GM21367 (cell line): ENCODE results near the gene TNFSF13.

Experiments used
- ATAC-seq: cut with Tn5 transposase; IDR thresholded peaks from one replicate; pipeline ENCODE4 v1.9.1; 2021; ENCODE audit not compliant: unreplicated experiment

The TNFSF13 gene

DNA sequence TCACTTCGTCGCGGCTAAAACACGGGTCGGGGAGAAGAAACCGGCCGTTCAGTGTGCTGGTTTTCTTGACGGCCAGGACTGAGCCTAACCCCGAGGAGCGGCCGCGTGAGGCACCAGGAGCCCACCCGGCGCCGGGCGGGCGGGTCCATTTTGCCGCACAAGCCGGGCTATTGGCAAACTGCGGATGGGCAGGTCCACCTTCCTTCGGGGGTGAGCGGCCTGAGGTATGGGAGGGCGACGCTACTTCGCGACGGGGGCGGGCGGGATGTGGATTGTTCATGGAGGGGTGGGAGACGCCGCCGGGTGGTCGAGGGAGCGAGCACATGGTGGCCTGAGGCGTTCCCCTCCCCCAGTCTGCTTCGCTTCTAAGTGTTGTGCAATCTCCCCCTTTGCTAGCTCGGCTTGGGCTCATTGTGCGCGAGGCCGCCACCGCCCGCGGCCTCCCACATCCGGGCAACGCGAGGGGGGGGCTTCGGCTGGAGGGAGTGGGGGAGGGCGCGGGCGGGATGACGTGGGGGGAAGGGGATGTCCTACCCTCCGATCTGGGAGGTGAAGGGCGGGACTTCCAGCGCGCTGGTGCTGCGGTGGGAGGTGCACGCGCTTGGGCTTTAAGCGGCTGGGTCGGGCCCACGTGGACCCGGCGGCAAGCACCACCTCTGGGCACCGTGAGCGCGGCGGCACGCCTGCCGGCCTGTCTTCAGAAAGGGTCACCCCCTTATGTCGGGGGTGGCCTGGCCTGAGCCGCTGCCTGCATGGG is 15.0 kb downstream of the TNFSF13 start:
- no peak for ATAC-seq

DNA sequence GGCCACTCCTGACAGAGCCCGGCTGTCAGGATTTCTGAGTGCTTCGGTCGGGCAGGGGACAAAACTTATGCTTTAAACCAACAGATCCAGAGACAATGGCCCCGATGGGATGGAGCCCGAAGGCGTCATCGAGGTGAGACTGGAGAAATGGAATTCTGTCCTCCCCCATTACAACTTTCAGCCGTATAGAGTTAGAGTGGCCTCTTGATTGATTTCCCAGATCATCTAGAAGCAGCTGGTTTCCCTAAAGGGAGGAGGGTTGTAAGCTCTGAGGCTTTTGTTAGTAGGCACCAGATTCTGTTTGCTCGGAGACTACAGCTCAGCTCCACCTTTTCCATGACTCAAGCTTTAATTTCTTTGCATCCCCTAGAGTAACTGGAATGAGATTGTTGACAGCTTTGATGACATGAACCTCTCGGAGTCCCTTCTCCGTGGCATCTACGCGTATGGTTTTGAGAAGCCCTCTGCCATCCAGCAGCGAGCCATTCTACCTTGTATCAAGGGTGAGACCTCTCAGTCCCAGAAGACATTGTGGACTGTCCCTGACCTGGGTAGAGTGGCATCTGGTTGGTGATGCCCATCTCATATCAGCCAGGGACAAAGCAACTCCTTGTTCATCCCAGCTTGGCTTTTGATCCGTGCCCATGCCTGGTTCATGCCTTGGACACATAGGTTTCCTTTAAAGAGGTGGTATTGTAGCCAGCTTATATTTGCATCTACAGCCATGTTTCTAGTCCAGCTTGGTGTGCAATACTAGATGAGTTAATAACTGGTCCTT is 15.8 kb downstream of the TNFSF13 start:
- no peak for ATAC-seq

DNA sequence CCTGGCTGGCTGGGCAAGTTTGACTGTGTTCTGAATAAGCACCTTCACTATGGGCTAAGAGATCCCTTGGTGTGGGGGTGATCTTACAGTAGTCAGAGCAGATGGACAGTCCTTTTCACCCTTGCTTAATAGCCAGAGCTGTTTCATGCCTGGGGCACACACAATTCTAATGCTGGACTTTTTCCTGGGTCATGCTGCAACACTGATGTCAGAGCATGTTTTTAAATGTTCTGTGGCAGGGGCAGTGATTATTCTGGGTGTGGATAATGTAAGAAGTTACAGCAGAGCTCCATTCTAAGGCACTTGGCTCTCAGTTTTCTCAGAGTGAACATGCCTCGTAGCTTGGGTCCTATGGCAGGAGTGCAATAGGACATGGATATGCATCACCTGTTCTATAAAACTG is 16.9 kb downstream of the TNFSF13 start:
- ATAC-seq = no peak

- no peak for ATAC-seq
Measured at GRCh38 chr17:7575959-7576358, 17.4 kb downstream of the TNFSF13 start.

DNA sequence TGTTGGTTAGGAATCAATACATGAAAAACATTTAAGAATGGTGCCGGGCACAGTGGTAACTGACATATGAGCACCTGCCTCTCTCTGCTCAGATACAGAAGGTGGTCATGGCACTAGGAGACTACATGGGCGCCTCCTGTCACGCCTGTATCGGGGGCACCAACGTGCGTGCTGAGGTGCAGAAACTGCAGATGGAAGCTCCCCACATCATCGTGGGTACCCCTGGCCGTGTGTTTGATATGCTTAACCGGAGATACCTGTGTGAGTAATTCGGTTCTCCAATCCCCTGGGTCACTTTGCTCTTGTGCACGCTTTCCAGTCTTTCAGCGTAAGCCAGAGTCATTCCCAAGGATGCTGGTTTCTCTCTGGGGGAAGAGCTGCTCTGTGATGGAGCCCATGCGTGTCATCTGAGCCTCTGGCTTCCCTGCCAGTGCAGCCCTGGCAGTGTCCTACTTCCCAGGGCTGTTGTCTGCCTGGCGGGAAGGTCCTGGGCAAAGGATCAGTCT is 17.9 kb downstream of the TNFSF13 start:
- ATAC-seq = no peak

GRCh38 chr17:7577327-7578199 is 19.0 kb downstream of the TNFSF13 start:
- ATAC-seq = no peak

DNA sequence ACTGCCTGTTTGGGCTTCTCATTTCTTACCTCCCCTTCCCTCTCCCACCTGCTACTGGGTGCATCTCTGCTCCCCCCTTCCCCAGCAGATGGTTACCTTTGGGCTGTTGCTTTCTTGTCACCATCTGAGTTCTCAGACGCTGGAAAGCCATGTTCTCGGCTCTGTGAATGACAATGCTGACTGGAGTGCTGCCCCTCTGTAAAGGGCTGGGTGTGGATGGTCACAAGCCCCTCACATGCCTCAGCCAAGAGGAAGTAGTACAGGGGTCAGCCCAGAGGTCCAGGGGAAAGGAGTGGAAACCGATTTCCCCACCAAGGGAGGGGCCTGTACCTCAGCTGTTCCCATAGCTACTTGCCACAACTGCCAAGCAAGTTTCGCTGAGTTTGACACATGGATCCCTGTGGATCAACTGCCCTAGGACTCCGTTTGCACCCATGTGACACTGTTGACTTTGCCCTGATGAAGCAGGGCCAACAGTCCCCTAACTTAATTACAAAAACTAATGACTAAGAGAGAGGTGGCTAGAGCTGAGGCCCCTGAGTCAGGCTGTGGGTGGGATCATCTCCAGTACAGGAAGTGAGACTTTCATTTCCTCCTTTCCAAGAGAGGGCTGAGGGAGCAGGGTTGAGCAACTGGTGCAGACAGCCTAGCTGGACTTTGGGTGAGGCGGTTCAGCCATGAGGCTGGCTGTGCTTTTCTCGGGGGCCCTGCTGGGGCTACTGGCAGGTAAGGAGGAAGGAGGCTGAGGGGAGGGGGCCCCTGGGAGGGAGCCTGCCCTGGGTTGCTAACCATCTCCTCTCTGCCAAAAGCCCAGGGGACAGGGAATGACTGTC is 20.7 kb downstream of the TNFSF13 start, which contains the start of gene CD68:
TSS of gene CD68 (plus strand) at position 638 of the 833 bp plus-strand sequence. CDS start at position 678, 40 bp downstream.
- ATAC-seq = peak; percentile 29

- ATAC-seq = no peak
Measured at GRCh38 chr17:7579834-7580603, 21.5 kb downstream of the TNFSF13 start.

GRCh38 chr17:7580604-7581575 is 22.3 kb downstream of the TNFSF13 start:
- ATAC-seq = no peak

- no peak for ATAC-seq
Measured at GRCh38 chr17:7582396-7583252, 24.1 kb downstream of the TNFSF13 start.

DNA sequence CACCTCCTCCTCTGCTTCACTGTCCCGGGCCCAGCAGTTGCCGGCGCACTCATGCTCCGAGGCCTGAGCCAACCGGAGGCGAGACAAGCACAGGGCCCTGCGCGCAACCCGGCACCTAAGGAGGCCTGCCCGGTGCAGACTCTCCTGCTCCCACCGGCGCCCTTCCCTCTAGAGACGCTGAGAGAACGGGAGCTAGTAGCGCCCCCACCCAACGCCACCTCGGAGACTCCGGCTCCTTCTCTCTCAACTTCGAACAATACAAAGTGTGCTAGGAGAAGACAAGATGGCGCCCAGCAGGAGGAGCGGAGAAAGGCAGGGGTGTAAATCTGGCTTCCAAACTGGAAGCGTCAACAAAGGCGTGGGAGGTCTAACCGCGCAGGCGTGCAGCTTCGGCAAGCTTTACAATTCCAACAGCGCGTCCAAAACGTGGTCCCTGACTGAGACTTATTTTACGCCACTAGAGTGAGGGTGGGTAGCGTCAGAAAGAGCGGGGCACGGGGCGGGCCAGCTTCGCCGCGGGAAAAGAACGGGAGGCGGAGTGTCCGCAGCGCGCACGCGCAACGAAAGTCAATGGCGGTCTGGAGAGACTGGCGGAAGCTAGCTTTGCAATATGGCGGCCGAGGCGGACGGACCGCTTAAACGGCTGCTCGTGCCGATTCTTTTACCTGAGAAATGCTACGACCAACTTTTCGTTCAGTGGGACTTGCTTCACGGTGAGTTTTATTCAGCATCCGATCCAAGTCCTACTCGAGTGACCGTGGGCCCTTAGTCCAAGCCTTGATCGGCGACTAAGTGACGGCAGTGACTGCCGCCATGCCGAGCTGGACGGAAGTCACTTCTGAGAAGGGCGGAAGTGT is 24.9 kb downstream of the TNFSF13 start, which contains the start of gene MPDU1:
TSS of gene MPDU1 (plus strand) at position 600 of the 857 bp plus-strand sequence. CDS start at position 611, 11 bp downstream.
- ATAC-seq = peak; percentile 39

GRCh38 chr17:7586673-7587419 is 28.3 kb downstream of the TNFSF13 start:
- no peak for ATAC-seq

GRCh38 chr17:7587420-7588151 is 29.0 kb downstream of the TNFSF13 start:
- no peak for ATAC-seq

DNA sequence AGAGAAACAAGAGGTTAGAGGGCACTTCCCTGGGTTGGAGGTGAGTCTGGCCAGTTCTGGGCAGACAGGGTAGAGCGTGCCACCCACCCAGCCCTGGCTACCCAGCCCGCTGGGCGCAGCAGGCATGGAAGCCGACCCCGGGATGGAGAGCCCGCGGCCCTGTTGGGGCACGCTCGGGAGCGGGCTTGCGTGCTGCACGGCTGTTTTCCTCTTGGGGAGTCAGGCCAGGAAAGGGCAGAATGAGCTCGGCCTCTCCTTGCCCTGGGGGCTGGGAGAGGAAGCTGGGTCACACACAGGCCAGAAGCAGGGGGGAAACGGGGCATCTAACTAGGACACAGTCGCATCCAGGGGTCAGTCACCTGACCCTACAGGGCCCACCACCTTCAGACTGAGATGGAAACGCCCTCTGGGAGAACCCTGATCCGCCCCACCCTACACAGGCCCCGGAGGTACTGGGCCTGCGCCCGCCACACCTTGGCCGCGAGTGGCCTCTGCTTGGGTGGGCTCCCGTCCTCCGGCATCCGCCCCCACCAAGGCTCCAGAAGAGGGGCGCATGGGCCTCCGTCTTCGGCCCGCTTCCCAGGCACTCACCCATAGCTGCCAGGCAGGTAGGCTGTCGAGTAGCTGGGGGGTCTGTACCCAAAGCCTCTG is 30.1 kb downstream of the TNFSF13 start:
- no peak for ATAC-seq
